Cardiac septum (tissue), 1 donor: ENCODE measurements around the gene HNRNPAB. TPM values are rescaled to one million over a fixed set of nuclear protein-coding genes. Genes with fewer than 3 reads are reported as not detected.
A peak's percentile ranks its signal among the peaks of the same experiment; 100 is the strongest.
"Not testable (repeated sequence)": the region's sequence is repeated elsewhere in the genome, so short reads cannot be mapped to it uniquely, and the experiment has no call there.

ENCODE experiments used
- DNase-seq: peaks from one replicate; pipeline ENCODE4 v3.0.0-alpha.2; 2020; ENCODE audit warnings: low spot score
- intact Hi-C: fragments of 100-400 bp; cut with DNase I; formaldehyde crosslinking; loops from one replicate; pipeline ENCODE4 v1.14.0; 2022
- total RNA-seq: library from RNA; stranded (reverse); fragmentation: NEBNext Ultra II Directional; extraction: Animal tissue kit (Norgen Biotek cat#: 25700); gene quantifications from one replicate; pipeline ENCODE4 v1.2.1, GENCODE V29; 2021
- donor health status: DM: no; HTN: no; CAD: no.

The HNRNPAB gene
- total RNA-seq, 1 donor from 2014 or later: 105 TPM

- intact Hi-C loops: loop anchor here (5.0 kb wide), 1 partner anchor 313 kb away; no protein-coding TSS in a partner anchor
- DNase-seq: no peak
These were observed 34.6 kb downstream of the HNRNPAB start for GRCh38 chr5:178238711-178239592.

GRCh38 chr5:178239626-178240301 lies 35.4 kb downstream of the HNRNPAB start:
- intact Hi-C loops: loop anchor here (5.0 kb wide), 1 partner anchor 313 kb away; no protein-coding TSS in a partner anchor
- DNase-seq: not testable (repeated sequence)

GRCh38 chr5:178240341-178240741 lies 36.0 kb downstream of the HNRNPAB start:
- intact Hi-C loops: no loop called here
- no peak for DNase-seq

- intact Hi-C loops: no loop called here
- DNase-seq: no peak
These were observed 36.4 kb downstream of the HNRNPAB start for GRCh38 chr5:178240766-178241165.

- DNase-seq: peak; percentile 82
- intact Hi-C loops: no loop called here
These were observed 36.9 kb downstream of the HNRNPAB start for GRCh38 chr5:178241231-178241663.

GRCh38 chr5:178241688-178242231 lies 37.4 kb downstream of the HNRNPAB start:
- intact Hi-C loops: no loop called here

GRCh38 chr5:178242416-178242815 lies 38.1 kb downstream of the HNRNPAB start:
- no peak for DNase-seq
- intact Hi-C loops: no loop called here

More at GRCh38 chr5:178241688-178242231, 37.4 kb downstream of the HNRNPAB start:
- DNase-seq: no peak

GRCh38 chr5:178244576-178244975 lies 40.2 kb downstream of the HNRNPAB start:
- DNase-seq: no peak
- intact Hi-C loops: no loop called here

GRCh38 chr5:178245389-178245788 lies 41.1 kb downstream of the HNRNPAB start:
- intact Hi-C loops: no loop called here
- DNase-seq: no peak

GRCh38 chr5:178246624-178247279 lies 42.4 kb downstream of the HNRNPAB start:
- no peak for DNase-seq
- intact Hi-C loops: no loop called here

- intact Hi-C loops: no loop called here
- no peak for DNase-seq
These were observed 43.4 kb downstream of the HNRNPAB start for GRCh38 chr5:178247481-178248456.

- DNase-seq: no peak
- intact Hi-C loops: no loop called here
These were observed 44.4 kb downstream of the HNRNPAB start for GRCh38 chr5:178248750-178249149.

GRCh38 chr5:178249191-178249989 lies 45.1 kb downstream of the HNRNPAB start:
- intact Hi-C loops: no loop called here
- no peak for DNase-seq

GRCh38 chr5:178250263-178250662 lies 45.9 kb downstream of the HNRNPAB start:
- no peak for DNase-seq
- intact Hi-C loops: no loop called here

GRCh38 chr5:178252258-178252657 lies 47.9 kb downstream of the HNRNPAB start:
- no peak for DNase-seq
- intact Hi-C loops: no loop called here

GRCh38 chr5:178253632-178254031 lies 49.3 kb downstream of the HNRNPAB start:
- intact Hi-C loops, DNase-seq: not testable (repeated sequence)

GRCh38 chr5:178256746-178257145 lies 52.4 kb downstream of the HNRNPAB start:
- intact Hi-C loops: no loop called here
- no peak for DNase-seq

GRCh38 chr5:178257650-178258049 lies 53.3 kb downstream of the HNRNPAB start:
- no peak for DNase-seq
- intact Hi-C loops: no loop called here
